Measurements from ENCODE around the gene ZFP2. TPM values are rescaled to one million over a fixed set of nuclear protein-coding genes. Genes with fewer than 3 reads are reported as not detected.

ZFP2 gene
- total and polyA plus RNA-seq, 10 of the 15 experiments (the other 5 are each of a cell fraction or from before 2014, with no cell fraction given), result 0.08 to 0.26 (median 0.10) TPM; not detected in 7

- no peak for TF ChIP-seq IKZF2 (IDR thresholded peaks at IDR 0.05)
- no peak for TF ChIP-seq EZH2 (IDR thresholded peaks at IDR 0.05; ENCODE audit: borderline replicate concordance, control insufficient read depth, low read depth, low read length)
These were observed 43.8 kb upstream of the ZFP2 start (continued) for GRCh38 chr5:178851951-178852350.

GRCh38 chr5:178854284-178854683 lies 41.4 kb upstream of the ZFP2 start:
- Histone ChIP-seq H3K36me3 (ENCODE audit: control insufficient read depth in 2 of 2, insufficient read depth in 2 of 2, low read length in 1 of 2) (no peaks in the 10 kb centered on the region), H3K4me3 (no peak overlapping the region), H2AFZ (ENCODE audit: control insufficient read depth, low read depth, low read length) (no peak overlapping the region), H3K4me1 (ENCODE audit: control insufficient read depth, insufficient read depth, low read length) (no peaks in the 10 kb centered on the region), H3K4me2 (ENCODE audit: control insufficient read depth, insufficient read depth) (no peak overlapping the region), H3K27ac (ENCODE audit: control insufficient read depth, insufficient read depth) (no peak overlapping the region), H4K20me1 (ENCODE audit: control insufficient read depth, insufficient read depth) (no peaks in the 10 kb centered on the region), H3K9me3 (replicated peaks; ENCODE audit: control insufficient read depth, insufficient read depth, low read length) (no peaks in the 10 kb centered on the region; the same call in 1 of the 3 replicates), H3K79me2 (ENCODE audit: control insufficient read depth, insufficient read depth, low read length) (no peaks in the 10 kb centered on the region), H3K9ac (ENCODE audit: control insufficient read depth, insufficient read depth, low read length) (no peak overlapping the region), H3K27me3 (replicated peaks in 1 of 2; ENCODE audit: control insufficient read depth in 2 of 2, insufficient read depth in 2 of 2, low read length in 1 of 2) (no peaks in the 10 kb centered on the region)
- POLR2A ChIA-PET, result no interaction called here
- no TSS peak for BruUV-seq (replicated peaks)
- SMC1A ChIA-PET (ENCODE audit: uncharacterized antibody, unreplicated experiment), result no interaction called here
- FAIRE-seq (no peak), ATAC-seq (no peak), DNase-seq (ENCODE audit: low read depth, low spot score) (no peak)
- WGBS (ENCODE audit: insufficient coverage, insufficient replicate concordance, low lambda C conversion rate, missing lambda C conversion rate), result 33% methylated on average over 5 of the region's 5 CpGs
- RAD21 ChIA-PET (ENCODE audit: unreplicated experiment), result no interaction called here
- CTCF ChIA-PET, result no interaction called here
- TF ChIP-seq MYC (IDR thresholded peaks at IDR 0.05; ENCODE audit: insufficient read depth, insufficient read length, insufficient replicate concordance, low read length, severe bottlenecking) (no peak), ZBTB11 (CRISPR knock-in tag; IDR thresholded peaks at IDR 0.05) (no peak), ZNF384 (IDR thresholded peaks at IDR 0.05; ENCODE audit: borderline replicate concordance, low read depth, low read length) (no peak), CUX1 (IDR thresholded peaks at IDR 0.05; ENCODE audit: insufficient replicate concordance, low read depth, low read length) (no peak), FOXK2 (IDR thresholded peaks at IDR 0.05) (no peak), RB1 (IDR thresholded peaks at IDR 0.05; ENCODE audit: borderline replicate concordance) (no peak)
- in situ Hi-C loops (cut with MboI), result no loop called here
- intact Hi-C loops (cut with micrococcal nuclease; ENCODE audit: unreplicated experiment), result loop anchor here (10.0 kb wide), 1 partner anchor 229 kb away; the partner anchor contains the start of gene CLK4

Measured in GM12878 (cell line).